Adipose tissue (tissue), 3 donors: ENCODE data around the gene SH2D2A. TPM values are rescaled to one million over a fixed set of nuclear protein-coding genes. Genes with fewer than 3 reads are reported as not detected.

ENCODE experiments used
- H3K27ac ChIP-seq: one replicate; pipeline ENCODE4 v1.5.1; 2013; ENCODE audit warnings: low read depth, low read length
- WGBS, 3 donors: extraction: QIAGEN DNeasy Blood & Tissue Kit; methylation state at CpG; one replicate each; pipeline ENCODE4 v1.1.7; 2013; 5-methylcytosine and 5-hydroxymethylcytosine counted together
- polyA plus RNA-seq, 3 donors: library from polyadenylated mRNA; stranded (reverse); fragments of 200-250 nt; gene quantifications; one replicate each; pipeline ENCODE4 v1.2.3, GENCODE V29; 2013
- donor health status: healthy with polysubstance abuse.
- donor health status: Bipolar disorder and iron deficiency.
- donor health status: healthy.

Gene SH2D2A
- polyA plus RNA-seq, 3 donors = 0.75 to 6.1 (median 3.0) TPM

- WGBS, 3 donors = 84 to 94% (median 88%) methylated on average over 10 of the region's 10 CpGs
- no peak overlapping the region for H3K27ac ChIP-seq
These were observed 7.4 kb downstream of the SH2D2A start for GRCh38 chr1:156809281-156809680.

DNA sequence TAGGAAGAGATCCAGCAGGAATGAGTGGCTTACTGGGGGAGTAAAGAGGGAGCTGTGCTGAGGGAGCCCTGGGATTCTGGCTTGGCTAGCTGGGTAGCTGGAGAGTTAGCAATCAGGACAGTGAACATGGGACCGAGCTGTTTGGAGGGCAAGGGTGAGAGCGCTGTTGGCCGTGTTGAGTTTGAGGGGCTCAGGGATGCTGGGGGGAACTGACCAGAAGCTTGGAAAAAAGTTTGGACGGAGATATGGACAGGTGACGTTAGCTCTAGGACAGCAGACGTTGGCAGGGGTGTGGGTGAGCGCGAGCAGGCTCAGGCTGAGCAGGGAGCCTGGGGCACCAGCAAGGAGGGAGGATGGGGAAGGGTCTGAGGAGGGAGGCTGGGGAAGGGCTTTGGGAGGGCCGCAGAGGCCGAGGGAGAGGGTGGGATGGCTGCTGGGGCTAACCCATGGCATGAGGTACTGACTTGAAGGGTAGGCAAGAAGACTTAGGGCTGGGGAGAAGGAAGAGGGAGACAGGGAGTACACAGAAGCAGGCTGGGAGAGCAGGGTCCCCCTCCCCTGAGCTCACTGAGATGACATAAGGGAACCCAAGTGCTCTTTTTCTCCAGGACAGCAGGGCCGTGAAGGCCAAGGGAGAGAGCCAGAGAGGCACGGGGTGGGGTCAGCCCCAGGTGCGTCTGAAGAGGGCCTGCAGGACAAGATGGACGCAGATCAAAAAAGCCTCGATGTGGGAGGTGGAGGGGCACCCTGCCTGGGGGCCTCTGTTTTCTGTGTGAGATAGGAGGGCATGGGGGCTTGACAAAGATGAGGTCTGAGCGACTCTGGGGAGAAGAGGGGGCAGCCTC lies 8.2 kb downstream of the SH2D2A start:
- 86 to 94% (median 92%) methylated on average over 15 to 16 of the region's 16 CpGs for WGBS, 3 donors
- no peak overlapping the region for H3K27ac ChIP-seq

DNA sequence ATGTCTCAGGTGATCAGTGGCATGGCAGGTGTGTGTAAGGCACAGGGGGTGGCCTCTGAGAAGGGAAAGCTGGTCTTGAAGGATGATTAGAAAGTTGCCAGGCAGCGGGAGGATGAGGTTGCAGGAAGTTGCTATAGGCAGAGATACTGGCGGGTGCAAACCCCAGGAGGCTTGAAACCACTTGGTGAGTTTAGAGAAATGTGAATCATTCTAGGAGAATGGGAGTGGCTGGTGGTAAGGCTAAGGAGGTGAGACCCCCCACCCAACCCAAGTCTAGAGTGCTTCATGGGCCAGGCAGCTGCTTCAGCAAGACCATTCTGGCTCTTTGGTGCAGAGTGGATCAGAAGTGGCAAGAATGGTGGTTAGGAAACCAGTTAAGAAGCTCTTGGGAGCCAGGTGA lies 9.0 kb downstream of the SH2D2A start:
- 76 to 83% (median 76%) methylated on average over 2 of the region's 2 CpGs for WGBS, 3 donors
- no peak overlapping the region for H3K27ac ChIP-seq

- WGBS, 3 donors = 79 to 84% (median 83%) methylated on average over 7 of the region's 7 CpGs
- no peak overlapping the region for H3K27ac ChIP-seq
These were observed 9.9 kb downstream of the SH2D2A start for GRCh38 chr1:156806512-156807440.

DNA sequence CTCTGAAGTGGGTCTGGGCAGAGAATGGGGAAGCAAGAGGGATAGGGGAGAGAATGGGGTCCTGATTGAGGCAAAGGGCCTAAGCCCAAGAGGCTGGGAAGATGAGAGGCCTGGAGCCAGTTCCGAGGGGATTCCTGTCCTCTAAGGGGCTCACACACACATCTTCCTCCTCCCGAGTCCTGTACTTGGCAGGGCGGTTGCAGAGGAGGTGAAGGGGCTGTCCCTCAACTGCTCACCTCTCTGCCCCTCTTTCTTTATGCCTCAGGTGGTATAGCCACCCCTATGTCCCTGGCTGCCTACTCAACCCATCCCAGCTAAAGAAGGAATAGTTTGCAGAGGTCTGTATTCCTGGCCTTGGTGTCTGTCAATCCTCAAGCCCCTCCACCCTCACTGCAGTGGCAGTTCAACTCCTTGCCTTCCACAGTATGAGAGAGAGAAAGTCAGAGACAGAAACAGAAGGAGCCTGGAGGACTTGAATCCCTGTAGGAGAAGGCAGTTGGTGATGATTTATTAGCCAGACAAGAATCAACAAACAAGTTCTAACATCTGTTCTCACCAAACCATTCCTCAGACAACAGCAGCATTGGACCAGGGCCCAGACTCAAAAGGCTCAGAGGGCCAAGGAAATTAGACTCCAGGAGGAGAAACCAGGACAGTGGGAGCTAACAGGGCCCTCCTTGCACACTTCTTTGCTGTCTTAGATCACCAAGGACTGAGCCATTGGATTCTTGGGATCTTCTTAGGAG lies 10.7 kb downstream of the SH2D2A start:
- WGBS, 3 donors = 77 to 95% (median 80%) methylated on average over 2 to 3 of the region's 3 CpGs
- no peak overlapping the region for H3K27ac ChIP-seq

DNA sequence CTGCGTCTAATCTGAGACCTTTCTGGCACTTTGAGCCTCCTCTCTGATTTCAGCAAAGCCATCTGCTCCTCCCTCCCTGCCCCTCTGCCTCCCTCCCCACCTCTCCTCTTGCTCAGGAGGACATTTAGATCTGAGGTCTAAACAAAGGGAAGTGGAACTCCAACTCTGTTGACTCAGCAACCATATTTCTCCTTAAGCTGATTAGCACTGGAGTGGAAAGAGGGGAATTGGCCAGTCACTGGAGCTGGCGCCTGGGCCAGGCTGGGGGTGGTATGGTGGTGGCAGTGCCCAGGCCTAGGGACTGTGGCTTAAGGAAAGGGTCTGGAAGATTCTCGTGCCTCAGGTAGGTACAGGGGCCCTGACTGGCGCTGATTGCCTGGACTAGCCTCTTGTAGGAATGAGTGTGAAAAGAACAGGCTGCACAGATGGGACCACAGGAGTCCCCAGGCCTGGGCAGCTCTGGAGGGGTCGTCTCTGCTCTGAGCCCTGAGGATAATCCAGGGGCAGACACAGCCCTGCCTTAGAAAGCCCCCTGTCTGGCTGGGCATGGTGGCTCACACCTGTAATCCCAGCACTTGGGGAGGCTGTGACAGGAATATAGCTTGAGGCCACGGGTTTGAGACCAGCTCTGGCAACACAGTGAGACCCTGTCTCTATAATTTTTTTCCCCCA lies 11.9 kb downstream of the SH2D2A start:
- H3K27ac ChIP-seq = no peak overlapping the region
- WGBS, 3 donors = 60 to 68% (median 65%) methylated on average over 6 of the region's 6 CpGs

DNA sequence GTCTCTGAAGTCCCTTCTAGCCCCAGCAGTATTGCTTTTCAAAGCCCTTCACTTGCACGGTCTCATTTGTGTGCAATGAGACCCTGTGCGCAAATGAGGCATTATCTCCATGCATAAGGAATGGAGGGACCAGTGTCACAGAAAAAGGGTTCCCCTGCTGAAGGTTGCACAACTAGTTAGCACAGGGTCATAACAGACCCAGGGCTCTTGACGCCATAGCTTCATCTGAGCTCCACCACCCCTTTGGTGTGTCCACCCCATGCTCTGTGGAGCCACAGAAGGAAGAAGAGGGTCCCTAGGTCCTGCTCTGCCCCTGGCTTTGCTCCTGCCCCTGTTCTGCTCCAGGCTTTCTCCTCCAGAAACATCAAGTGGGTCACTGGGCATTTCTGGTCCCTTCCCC lies 12.6 kb downstream of the SH2D2A start:
- WGBS, 3 donors = 70 to 78% (median 74%) methylated on average over 3 of the region's 3 CpGs
- H3K27ac ChIP-seq = no peak overlapping the region

- 87 to 95% (median 89%) methylated on average over 12 to 13 of the region's 13 CpGs for WGBS, 3 donors
- no peak overlapping the region for H3K27ac ChIP-seq
These were observed 13.4 kb downstream of the SH2D2A start for GRCh38 chr1:156803086-156803851.

GRCh38 chr1:156802421-156802935 lies 14.2 kb downstream of the SH2D2A start:
- 89 to 91% (median 90%) methylated on average over 8 of the region's 8 CpGs for WGBS, 3 donors

DNA sequence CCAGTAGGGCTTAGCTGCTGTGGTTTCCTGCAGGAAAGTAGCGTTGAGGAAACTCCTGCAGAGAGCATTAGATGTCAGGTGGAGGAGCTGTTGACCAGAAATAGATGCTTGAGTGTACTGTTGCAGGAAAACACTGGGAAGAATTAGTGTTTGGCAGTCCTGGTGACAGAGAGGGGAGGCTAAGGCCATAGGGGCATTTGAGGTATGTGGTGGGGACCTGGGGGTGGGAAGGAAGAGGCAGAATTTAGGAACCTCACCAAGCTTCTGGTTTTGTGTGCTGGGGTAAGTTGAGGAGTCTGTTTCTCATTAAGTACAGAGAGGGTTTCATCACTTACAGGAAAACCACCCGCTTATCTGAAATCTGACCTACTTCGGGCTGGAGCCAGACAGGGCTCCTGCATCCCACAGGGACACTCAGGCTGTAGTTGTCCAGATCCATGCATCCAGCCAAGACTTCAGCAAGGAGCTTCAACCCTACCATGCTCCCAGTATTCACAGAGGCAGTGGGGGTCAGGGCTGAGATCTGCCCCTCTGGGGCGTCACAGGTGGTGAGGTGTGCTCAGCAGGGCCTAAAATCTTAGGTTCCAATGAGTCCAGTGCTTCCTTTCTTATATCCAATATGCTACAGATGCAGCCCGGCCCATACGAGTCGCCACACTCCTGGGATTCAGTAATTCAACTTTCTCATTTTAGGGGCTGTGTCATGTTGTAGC lies 15.1 kb downstream of the SH2D2A start:
- no peak overlapping the region for H3K27ac ChIP-seq
- 42 to 66% (median 55%) methylated on average over 7 of the region's 7 CpGs for WGBS, 3 donors

More at GRCh38 chr1:156802421-156802935, 14.2 kb downstream of the SH2D2A start:
- no peak overlapping the region for H3K27ac ChIP-seq

GRCh38 chr1:156797212-156797871 lies 19.3 kb downstream of the SH2D2A start:
- H3K27ac ChIP-seq = no peak overlapping the region
- WGBS, 3 donors = 45 to 56% (median 53%) methylated on average over 4 of the region's 4 CpGs

- H3K27ac ChIP-seq = no peak overlapping the region
- WGBS, 3 donors = 81 to 89% (median 82%) methylated on average over 8 of the region's 8 CpGs
These were observed 20.1 kb downstream of the SH2D2A start for GRCh38 chr1:156796340-156797097.

- 40 to 59% (median 58%) methylated on average over 7 of the region's 7 CpGs for WGBS, 3 donors
- no peak overlapping the region for H3K27ac ChIP-seq
These were observed 20.9 kb downstream of the SH2D2A start for GRCh38 chr1:156795787-156796186.

- 87 to 95% (median 90%) methylated on average over 5 of the region's 5 CpGs for WGBS, 3 donors
- no peak overlapping the region for H3K27ac ChIP-seq
These were observed 21.3 kb downstream of the SH2D2A start for GRCh38 chr1:156795374-156795733.

DNA sequence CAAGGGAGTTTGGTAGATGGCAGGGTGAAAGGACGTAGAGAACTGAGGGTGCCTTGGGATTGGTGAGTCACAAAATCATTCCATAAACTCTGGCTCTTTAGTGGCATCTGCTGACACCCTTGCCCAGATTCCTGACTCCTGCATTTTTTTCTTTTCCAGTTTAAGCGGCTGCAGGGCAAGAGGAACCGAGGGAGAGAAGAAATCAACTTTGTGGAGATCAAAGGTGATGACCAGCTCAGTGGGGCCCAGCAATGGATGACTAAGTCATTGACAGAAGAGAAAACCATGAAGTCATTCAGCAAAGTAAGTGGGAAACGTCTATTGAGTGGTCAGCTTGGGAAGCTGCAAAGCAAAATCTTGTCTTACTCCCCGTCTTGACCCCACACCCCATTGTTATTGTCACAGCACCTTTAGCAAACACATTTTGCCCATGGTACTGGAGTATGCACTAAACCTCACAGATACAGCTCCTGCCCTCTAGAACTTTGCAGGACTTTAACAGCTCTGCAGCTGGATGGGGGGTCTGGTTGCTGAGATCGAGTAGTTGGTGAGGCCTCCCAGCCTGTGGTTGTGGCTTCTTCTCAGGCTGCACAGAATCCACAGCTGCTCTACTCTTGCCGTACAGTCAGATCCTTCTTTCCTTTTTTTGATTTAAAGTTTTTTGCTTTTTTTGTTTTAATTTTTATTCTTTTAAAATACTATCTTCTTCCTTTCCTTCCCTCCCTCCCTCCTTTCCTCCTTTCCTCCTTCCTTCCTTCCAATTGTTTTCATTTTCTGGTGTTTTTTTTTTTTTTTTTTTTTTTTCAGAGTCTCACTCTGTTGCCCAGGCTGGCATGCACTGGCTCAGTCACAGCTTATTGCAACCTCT lies 21.9 kb downstream of the SH2D2A start:
- no peak overlapping the region for H3K27ac ChIP-seq
- WGBS, 3 donors = 81 to 91% (median 83%) methylated on average over 7 of the region's 7 CpGs
